HepG2 (cell line): ENCODE data around the gene LRTM2. TPM values are rescaled to one million over a fixed set of nuclear protein-coding genes. Genes with fewer than 3 reads are reported as not detected.
A peak's percentile ranks its signal among the peaks of the same experiment; 100 is the strongest.

Source experiments
- CHD4 ChIP-seq: fragments of 200-600 bp; sonication (generic); IDR thresholded peaks from 2 replicates; pipeline ENCODE4 v1.7.0; 2017; ENCODE audit warnings: mild to moderate bottlenecking, low read length, borderline replicate concordance
- FOXK2 ChIP-seq: fragments of 450-650 bp; IDR thresholded peaks from 2 replicates; pipeline ENCODE4 v1.6.1; 2016
- HMGA1 ChIP-seq: sonication (generic); formaldehyde crosslinking; conservative IDR thresholded peaks from 2 replicates; pipeline ENCODE4 v1.4.0; 2020; ENCODE audit warnings: missing genetic modification reagents
- NR2F2 ChIP-seq: IDR thresholded peaks from 2 replicates; pipeline ENCODE4 v1.6.1; 2012; ENCODE audit warnings: low read depth, inconsistent platforms, borderline replicate concordance
- SNAPC4 ChIP-seq: sonication (generic); formaldehyde crosslinking; IDR thresholded peaks from 2 replicates; pipeline ENCODE4 v1.4.0; 2020; ENCODE audit warnings: mild to moderate bottlenecking, missing genetic modification reagents
- ZFP1 ChIP-seq: IDR thresholded peaks from 2 replicates; pipeline ENCODE4 v1.6.1; 2016
- ZKSCAN1 ChIP-seq: fragments of 150-350 bp; IDR thresholded peaks from 2 replicates; pipeline ENCODE4 v1.6.1; 2014; ENCODE audit warnings: low read length
- ZNF142 ChIP-seq: sonication (generic); formaldehyde crosslinking; IDR thresholded peaks from 2 replicates; pipeline ENCODE4 v1.4.0; 2020; ENCODE audit warnings: missing genetic modification reagents
- ZNF30 ChIP-seq: sonication (generic); formaldehyde crosslinking; IDR thresholded peaks from 2 replicates; pipeline ENCODE4 v1.5.0; 2020; ENCODE audit warnings: mild to moderate bottlenecking, missing genetic modification reagents
- ZNF496 ChIP-seq: sonication (generic); formaldehyde crosslinking; IDR thresholded peaks from 2 replicates; pipeline ENCODE4 v1.8.1; 2023; ENCODE audit warnings: mild to moderate bottlenecking, moderate library complexity, missing genetic modification reagents; ENCODE audit not compliant: insufficient replicate concordance
- ZNF747 ChIP-seq: sonication (generic); formaldehyde crosslinking; IDR thresholded peaks from 2 replicates; pipeline ENCODE4 v1.8.1; 2023; ENCODE audit warnings: missing genetic modification reagents, mild to moderate bottlenecking, borderline replicate concordance
- polyA plus RNA-seq, 8 experiments: library from polyadenylated mRNA; depleted of rRNA in 3 of 8; stranded (reverse) in 7 of 8; unstranded in 1 of 8; fragments of >200 nt; fragmentation: Illumina TruSeq in 4 of 8; extraction: Trizol in 4 of 8; gene quantifications; 2 replicates each; pipeline versions ENCODE4 v1.2.1 to v1.2.3, GENCODE V29; 2011 to 2016; ENCODE audit warnings: low read depth in 4 of 8, missing spikeins in 1 of 8, mixed read lengths in 1 of 8; ENCODE audit not compliant: insufficient read depth in 1 of 8
- total RNA-seq, 5 experiments: library from RNA; depleted of rRNA; stranded (reverse); fragments of >200 nt; fragmentation: Illumina TruSeq; extraction: Trizol; gene quantifications; 2 replicates each; pipeline ENCODE4 v1.2.3, GENCODE V29; 2016; ENCODE audit warnings: low read depth in 1 of 5
- TF ChIP-seq, protein P1 (sequence below): sonication (generic); formaldehyde crosslinking; IDR thresholded peaks from 2 replicates; pipeline ENCODE4 v1.4.0; 2020; ENCODE audit warnings: mild to moderate bottlenecking, missing genetic modification reagents, borderline replicate concordance
- TF ChIP-seq, protein P2 (sequence below): sonication (generic); formaldehyde crosslinking; IDR thresholded peaks from 2 replicates; pipeline ENCODE4 v1.4.0; 2020; ENCODE audit warnings: low read depth, mild to moderate bottlenecking, missing genetic modification reagents
- TF ChIP-seq, protein P3 (sequence below), 2 experiments: fragments of 450-650 bp in 1 of 2; sonication (generic) in 1 of 2; formaldehyde crosslinking; IDR thresholded peaks; 2 replicates each; pipeline versions ENCODE4 v1.5.0 to v1.8.0; 2020 to 2022; ENCODE audit warnings: mild to moderate bottlenecking in 1 of 2, missing genetic modification reagents in 1 of 2

LRTM2 gene
- total and polyA plus RNA-seq, 2 of the 13 experiments (the other 11 are each of a cell fraction or from before 2014, with no cell fraction given): 0.09 TPM; not detected in 1

- no peak for TF ChIP-seq SNAPC4 (CRISPR knock-in tag)
- TF ChIP-seq ZNF30 (CRISPR knock-in tag): no peak
- TF ChIP-seq, protein P1, sequence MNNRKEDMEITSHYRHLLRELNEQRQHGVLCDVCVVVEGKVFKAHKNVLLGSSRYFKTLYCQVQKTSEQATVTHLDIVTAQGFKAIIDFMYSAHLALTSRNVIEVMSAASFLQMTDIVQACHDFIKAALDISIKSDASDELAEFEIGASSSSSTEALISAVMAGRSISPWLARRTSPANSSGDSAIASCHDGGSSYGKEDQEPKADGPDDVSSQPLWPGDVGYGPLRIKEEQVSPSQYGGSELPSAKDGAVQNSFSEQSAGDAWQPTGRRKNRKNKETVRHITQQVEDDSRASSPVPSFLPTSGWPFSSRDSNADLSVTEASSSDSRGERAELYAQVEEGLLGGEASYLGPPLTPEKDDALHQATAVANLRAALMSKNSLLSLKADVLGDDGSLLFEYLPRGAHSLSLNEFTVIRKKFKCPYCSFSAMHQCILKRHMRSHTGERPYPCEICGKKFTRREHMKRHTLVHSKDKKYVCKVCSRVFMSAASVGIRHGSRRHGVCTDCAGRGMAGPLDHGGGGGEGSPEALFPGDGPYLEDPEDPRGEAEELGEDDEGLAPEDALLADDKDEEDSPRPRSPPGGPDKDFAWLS (CRISPR knock-in tag): no peak
- no peak for TF ChIP-seq FOXK2
- TF ChIP-seq ZNF142 (CRISPR knock-in tag): no peak
- no peak; the same call in 1 of the 2 replicates for TF ChIP-seq ZNF747 (CRISPR knock-in tag)
- TF ChIP-seq, protein P2, sequence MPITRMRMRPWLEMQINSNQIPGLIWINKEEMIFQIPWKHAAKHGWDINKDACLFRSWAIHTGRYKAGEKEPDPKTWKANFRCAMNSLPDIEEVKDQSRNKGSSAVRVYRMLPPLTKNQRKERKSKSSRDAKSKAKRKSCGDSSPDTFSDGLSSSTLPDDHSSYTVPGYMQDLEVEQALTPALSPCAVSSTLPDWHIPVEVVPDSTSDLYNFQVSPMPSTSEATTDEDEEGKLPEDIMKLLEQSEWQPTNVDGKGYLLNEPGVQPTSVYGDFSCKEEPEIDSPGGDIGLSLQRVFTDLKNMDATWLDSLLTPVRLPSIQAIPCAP (CRISPR knock-in tag): no peak
- TF ChIP-seq ZKSCAN1: no peak
- TF ChIP-seq, protein P3, sequence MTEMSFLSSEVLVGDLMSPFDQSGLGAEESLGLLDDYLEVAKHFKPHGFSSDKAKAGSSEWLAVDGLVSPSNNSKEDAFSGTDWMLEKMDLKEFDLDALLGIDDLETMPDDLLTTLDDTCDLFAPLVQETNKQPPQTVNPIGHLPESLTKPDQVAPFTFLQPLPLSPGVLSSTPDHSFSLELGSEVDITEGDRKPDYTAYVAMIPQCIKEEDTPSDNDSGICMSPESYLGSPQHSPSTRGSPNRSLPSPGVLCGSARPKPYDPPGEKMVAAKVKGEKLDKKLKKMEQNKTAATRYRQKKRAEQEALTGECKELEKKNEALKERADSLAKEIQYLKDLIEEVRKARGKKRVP (CRISPR knock-in tag; IDR thresholded peaks at IDR 0.05): peak in 1 of 2 experiments; percentile 35; a peak in 1 of 4 replicates
- no peak for TF ChIP-seq ZNF496 (CRISPR knock-in tag)
- TF ChIP-seq HMGA1 (CRISPR knock-in tag): no peak
- TF ChIP-seq ZFP1 (CRISPR knock-in tag): no peak
- TF ChIP-seq NR2F2: 0 out of 2 replicates have a peak, but pooled peaks have one; percentile 6
- TF ChIP-seq CHD4: no peak
These were observed 9.0 kb upstream of the LRTM2 start (continued) for GRCh38 chr12:1811281-1811947.
